ENCODE results near the gene PDE10A. TPM values are rescaled to one million over a fixed set of nuclear protein-coding genes. Genes with fewer than 3 reads are reported as not detected.

Gene PDE10A
- total RNA-seq, 1 donor: 12.7 TPM

- H3K4me3 ChIP-seq (ENCODE audit: low read depth, low read length): no peak overlapping the region
- TF ChIP-seq CTCF (IDR thresholded peaks at IDR 0.05; ENCODE audit: insufficient read depth, low read length): no peak
Measured at GRCh38 chr6:165455488-165455887, 207.6 kb downstream of the PDE10A start.

GRCh38 chr6:165453395-165453794 lies 209.6 kb downstream of the PDE10A start:
- TF ChIP-seq CTCF (IDR thresholded peaks at IDR 0.05; ENCODE audit: insufficient read depth, low read length): no peak
- DNase-seq (ENCODE audit: low read depth): no peak
- no peak overlapping the region for H3K4me3 ChIP-seq (ENCODE audit: low read depth, low read length)

More at GRCh38 chr6:165455488-165455887, 207.6 kb downstream of the PDE10A start:
- DNase-seq (ENCODE audit: low read depth): no peak

- no peak for TF ChIP-seq CTCF (IDR thresholded peaks at IDR 0.05; ENCODE audit: insufficient read depth, low read length)
- peak; percentile 19 for DNase-seq (ENCODE audit: low read depth)
- no peak overlapping the region for H3K4me3 ChIP-seq (ENCODE audit: low read depth, low read length)
Measured at GRCh38 chr6:165451838-165452237, 211.2 kb downstream of the PDE10A start.

- H3K4me3 ChIP-seq (ENCODE audit: low read depth, low read length): no peak overlapping the region
- no peak for TF ChIP-seq CTCF (IDR thresholded peaks at IDR 0.05; ENCODE audit: insufficient read depth, low read length)
- no peak for DNase-seq (ENCODE audit: low read depth)
Measured at GRCh38 chr6:165448210-165448609, 214.8 kb downstream of the PDE10A start.

- no peak for DNase-seq (ENCODE audit: low read depth)
- TF ChIP-seq CTCF (IDR thresholded peaks at IDR 0.05; ENCODE audit: insufficient read depth, low read length): no peak
- H3K4me3 ChIP-seq (ENCODE audit: low read depth, low read length): no peak overlapping the region
Measured at GRCh38 chr6:165447141-165447540, 215.9 kb downstream of the PDE10A start.

- H3K4me3 ChIP-seq (ENCODE audit: low read depth, low read length): no peak overlapping the region
- TF ChIP-seq CTCF (IDR thresholded peaks at IDR 0.05; ENCODE audit: insufficient read depth, low read length): no peak
- no peak for DNase-seq (ENCODE audit: low read depth)
Measured at GRCh38 chr6:165446331-165446730, 216.7 kb downstream of the PDE10A start.

- TF ChIP-seq CTCF (IDR thresholded peaks at IDR 0.05; ENCODE audit: insufficient read depth, low read length): no peak
- H3K4me3 ChIP-seq (ENCODE audit: low read depth, low read length): no peak overlapping the region
- DNase-seq (ENCODE audit: low read depth): no peak
Measured at GRCh38 chr6:165443462-165443861, 219.6 kb downstream of the PDE10A start.

Measured in fibroblast of the aortic adventitia (primary cell).